ENCODE results near the gene TRAPPC1.
"Not testable (repeated sequence)": the region's sequence is repeated elsewhere in the genome, so short reads cannot be mapped to it uniquely, and the experiment has no call there.

TRAPPC1 gene, protein sequence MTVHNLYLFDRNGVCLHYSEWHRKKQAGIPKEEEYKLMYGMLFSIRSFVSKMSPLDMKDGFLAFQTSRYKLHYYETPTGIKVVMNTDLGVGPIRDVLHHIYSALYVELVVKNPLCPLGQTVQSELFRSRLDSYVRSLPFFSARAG

GRCh38 chr17:7931709-7932482 is at the start of gene TRAPPC1, which contains the start of gene CNTROB:
Gene TRAPPC1 (minus strand): TSS chr17:7931946. CDS start chr17:7931829, 117 bp downstream.
Gene CNTROB (plus strand): TSS chr17:7932206. CDS start chr17:7933080, 874 bp downstream.
- H3K36me3 Mint-ChIP-seq = peaks cover 2% of the 10 kb centered on the region
- peaks cover 53% of the 10 kb centered on the region for H3K4me1 Mint-ChIP-seq
- peak within 1 kb of the TSS; percentile 98 for H3K27ac Mint-ChIP-seq
- no peaks in the 10 kb centered on the region for H3K9me3 Mint-ChIP-seq
- H3K27me3 Mint-ChIP-seq = no peaks in the 10 kb centered on the region
- H3K4me3 Mint-ChIP-seq = peak within 1 kb of the TSS; percentile 97

DNA sequence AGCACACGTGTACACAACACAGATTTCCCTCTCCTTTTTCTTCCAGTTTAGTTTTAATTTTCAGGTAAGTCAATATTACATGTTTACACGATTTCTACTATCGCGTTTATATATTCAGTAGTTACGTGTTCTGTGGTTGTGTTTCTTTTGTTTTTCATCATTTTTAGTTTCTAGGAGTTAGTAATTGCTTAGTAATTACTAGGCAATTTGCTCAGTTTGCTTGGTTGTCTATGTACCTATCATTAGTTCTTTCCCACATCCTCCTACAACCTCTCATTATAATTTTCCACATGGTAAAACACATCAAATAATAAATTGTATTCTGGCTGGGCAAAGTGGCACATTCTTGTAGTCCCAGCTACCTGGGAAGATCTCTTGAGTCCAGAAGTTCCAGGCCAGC is 46.1 kb upstream of the TRAPPC1 start:
- Mint-ChIP-seq H3K27ac (no peak overlapping the region), H3K27me3 (peaks cover 3% of the 10 kb centered on the region), H3K36me3 (peaks cover 9% of the 10 kb centered on the region), H3K9me3 (peaks cover 5% of the 10 kb centered on the region), H3K4me3 (no peak overlapping the region), H3K4me1 (no peaks in the 10 kb centered on the region)

GRCh38 chr17:7977039-7977438 is 45.3 kb upstream of the TRAPPC1 start:
- peaks cover 5% of the 10 kb centered on the region for H3K9me3 Mint-ChIP-seq
- no peaks in the 10 kb centered on the region for H3K4me1 Mint-ChIP-seq
- peak overlapping the region; percentile 17 for H3K27ac Mint-ChIP-seq
- H3K27me3 Mint-ChIP-seq = peaks cover 3% of the 10 kb centered on the region
- peaks cover 9% of the 10 kb centered on the region for H3K36me3 Mint-ChIP-seq
- no peak overlapping the region for H3K4me3 Mint-ChIP-seq

GRCh38 chr17:7974638-7975131 is 42.9 kb upstream of the TRAPPC1 start:
- no peaks in the 10 kb centered on the region for H3K4me1 Mint-ChIP-seq
- peaks cover 9% of the 10 kb centered on the region for H3K36me3 Mint-ChIP-seq
- H3K27ac Mint-ChIP-seq = no peak overlapping the region
- H3K9me3 Mint-ChIP-seq = peaks cover 5% of the 10 kb centered on the region
- no peak overlapping the region for H3K4me3 Mint-ChIP-seq
- H3K27me3 Mint-ChIP-seq = peaks cover 2% of the 10 kb centered on the region

- H3K4me3 Mint-ChIP-seq = no peak overlapping the region
- peaks cover 5% of the 10 kb centered on the region for H3K9me3 Mint-ChIP-seq
- H3K36me3 Mint-ChIP-seq = peaks cover 9% of the 10 kb centered on the region
- H3K4me1 Mint-ChIP-seq = no peaks in the 10 kb centered on the region
- no peak overlapping the region for H3K27ac Mint-ChIP-seq
- H3K27me3 Mint-ChIP-seq = peaks cover 2% of the 10 kb centered on the region
Measured at GRCh38 chr17:7972131-7972785, 40.5 kb upstream of the TRAPPC1 start.

DNA sequence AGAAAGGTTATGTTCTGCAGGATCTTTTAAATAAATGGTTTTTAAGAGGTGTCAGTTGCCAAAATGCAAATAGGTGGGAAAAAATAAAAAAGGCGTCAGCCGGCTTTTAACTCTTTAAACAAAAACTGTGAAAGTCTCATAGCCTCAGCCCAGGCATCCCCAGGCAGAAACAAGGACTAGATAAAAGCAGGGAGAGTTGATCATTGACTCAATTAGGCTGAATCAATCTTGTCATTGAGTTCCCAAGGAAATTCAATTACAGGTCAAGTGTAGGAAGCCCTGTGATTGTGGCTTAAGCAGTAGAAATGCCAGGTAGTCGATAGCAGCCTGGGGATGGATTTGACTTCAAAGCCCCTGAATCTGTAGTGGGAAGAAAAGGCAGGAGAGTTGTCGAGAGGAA is 39.9 kb upstream of the TRAPPC1 start:
- H3K9me3 Mint-ChIP-seq = peaks cover 5% of the 10 kb centered on the region
- H3K4me1 Mint-ChIP-seq = no peaks in the 10 kb centered on the region
- H3K27me3 Mint-ChIP-seq = no peaks in the 10 kb centered on the region
- H3K4me3 Mint-ChIP-seq = no peak overlapping the region
- H3K27ac Mint-ChIP-seq = no peak overlapping the region
- H3K36me3 Mint-ChIP-seq = peaks cover 5% of the 10 kb centered on the region

DNA sequence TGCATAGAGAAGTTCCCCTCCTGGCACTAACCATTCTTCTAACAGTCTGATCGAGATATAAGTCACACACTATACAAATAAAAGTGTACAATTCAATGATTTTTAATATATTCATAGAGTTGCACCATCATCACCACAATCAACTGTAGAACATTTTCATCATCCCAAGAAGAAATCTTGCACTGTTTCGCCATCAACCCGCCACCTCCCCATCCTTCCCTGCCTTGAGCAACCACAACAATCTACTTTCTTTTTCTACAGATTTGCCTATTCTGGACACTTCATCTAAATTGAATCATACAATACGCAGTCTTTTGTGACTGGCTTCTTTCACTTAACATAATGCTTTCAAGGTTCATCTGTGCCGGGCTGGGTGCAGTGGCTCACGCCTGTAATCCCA is 37.7 kb upstream of the TRAPPC1 start:
- no peaks in the 10 kb centered on the region for H3K27me3 Mint-ChIP-seq
- H3K4me3 Mint-ChIP-seq = no peak overlapping the region
- H3K27ac Mint-ChIP-seq = no peak overlapping the region
- no peaks in the 10 kb centered on the region for H3K4me1 Mint-ChIP-seq
- peaks cover 2% of the 10 kb centered on the region for H3K36me3 Mint-ChIP-seq
- peaks cover 2% of the 10 kb centered on the region for H3K9me3 Mint-ChIP-seq

DNA sequence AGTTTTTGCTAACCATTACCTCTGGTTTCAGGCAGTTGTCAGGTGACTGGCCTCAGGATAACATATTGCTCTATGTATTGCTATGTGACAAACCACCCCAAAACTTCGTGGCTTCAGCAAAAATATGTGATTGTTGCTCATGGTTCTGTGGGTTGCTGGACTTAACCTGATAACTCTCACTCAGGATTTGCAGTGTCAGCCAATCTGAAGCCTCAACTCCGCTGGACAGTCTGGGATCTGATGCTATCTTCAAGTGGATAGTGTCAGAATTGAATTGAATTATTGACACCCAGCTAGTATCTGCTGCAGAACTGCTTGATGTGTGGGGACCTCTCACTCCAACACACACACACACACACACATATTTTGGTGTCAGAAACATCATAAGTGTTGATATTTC is 36.0 kb upstream of the TRAPPC1 start:
- no peak overlapping the region for H3K4me3 Mint-ChIP-seq
- H3K4me1 Mint-ChIP-seq = no peaks in the 10 kb centered on the region
- no peaks in the 10 kb centered on the region for H3K27me3 Mint-ChIP-seq
- no peaks in the 10 kb centered on the region for H3K9me3 Mint-ChIP-seq
- H3K27ac Mint-ChIP-seq = no peak overlapping the region
- H3K36me3 Mint-ChIP-seq = no peaks in the 10 kb centered on the region

DNA sequence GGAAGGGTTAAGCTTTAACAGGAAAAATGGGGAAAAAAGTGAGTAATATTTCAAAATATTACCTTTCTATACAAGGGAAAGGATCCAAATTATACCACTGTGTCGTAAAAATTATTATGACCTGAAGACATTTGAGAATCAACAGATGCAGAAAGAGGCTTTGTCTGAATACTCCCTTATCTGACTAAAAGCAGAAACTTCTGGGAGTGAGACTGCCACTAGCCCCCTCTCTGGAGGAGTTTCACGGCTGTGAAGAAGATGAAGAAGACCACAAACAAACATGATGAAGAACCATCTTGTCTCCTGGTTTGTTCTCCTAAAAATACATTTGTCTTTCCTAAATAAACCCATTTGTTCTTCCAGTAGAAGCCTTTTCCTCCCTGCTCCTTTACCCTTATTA is 29.7 kb upstream of the TRAPPC1 start:
- no peak overlapping the region for H3K4me3 Mint-ChIP-seq
- no peaks in the 10 kb centered on the region for H3K36me3 Mint-ChIP-seq
- no peaks in the 10 kb centered on the region for H3K27me3 Mint-ChIP-seq
- no peak overlapping the region for H3K27ac Mint-ChIP-seq
- H3K4me1 Mint-ChIP-seq = no peaks in the 10 kb centered on the region
- no peaks in the 10 kb centered on the region for H3K9me3 Mint-ChIP-seq

- H3K4me1 Mint-ChIP-seq = no peaks in the 10 kb centered on the region
- H3K9me3 Mint-ChIP-seq = no peaks in the 10 kb centered on the region
- H3K27me3 Mint-ChIP-seq = no peaks in the 10 kb centered on the region
- H3K4me3 Mint-ChIP-seq = no peak overlapping the region
- no peak overlapping the region for H3K27ac Mint-ChIP-seq
- no peaks in the 10 kb centered on the region for H3K36me3 Mint-ChIP-seq
Measured at GRCh38 chr17:7959503-7960253, 27.9 kb upstream of the TRAPPC1 start.

GRCh38 chr17:7956228-7956965 is 24.7 kb upstream of the TRAPPC1 start:
- Mint-ChIP-seq H3K9me3 (no peaks in the 10 kb centered on the region), H3K4me1 (peaks cover 3% of the 10 kb centered on the region), H3K27ac (no peak overlapping the region)

DNA sequence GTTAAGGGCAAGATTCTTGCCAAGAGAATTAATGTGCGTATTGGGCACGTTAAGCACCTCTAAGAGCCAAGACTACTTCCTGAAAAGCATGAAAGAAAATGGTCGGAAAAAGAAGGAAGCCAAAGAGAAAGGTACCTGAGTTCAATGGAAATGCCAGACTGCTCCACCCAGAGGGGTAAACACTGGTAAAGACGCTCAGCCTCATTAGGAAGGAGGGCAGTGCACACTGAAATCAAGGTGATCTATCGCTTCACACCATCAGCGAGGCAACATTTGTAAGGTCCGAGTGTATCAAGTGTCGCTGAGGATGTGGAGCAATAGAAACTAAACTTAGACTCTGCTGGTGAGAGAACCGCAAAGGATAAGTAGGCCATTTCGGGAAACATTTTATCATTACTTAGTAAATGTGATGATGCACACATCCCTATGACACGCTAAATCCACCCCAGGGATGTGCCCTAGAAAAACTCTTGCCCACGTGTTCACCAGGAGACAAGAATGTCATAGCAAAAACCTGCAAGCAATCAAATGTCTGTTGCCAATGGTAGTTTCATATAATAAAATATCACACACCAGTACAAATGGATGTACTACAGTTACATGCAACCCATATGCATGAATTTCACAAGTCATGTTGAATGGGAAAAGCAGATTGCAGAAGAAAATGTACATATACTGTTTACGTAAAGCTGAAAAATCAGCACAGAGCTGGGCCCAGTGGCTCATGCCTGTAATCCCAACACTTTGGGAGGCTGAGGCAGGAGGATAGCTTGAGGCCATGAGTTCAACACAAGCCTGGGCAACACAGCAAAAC is 23.9 kb upstream of the TRAPPC1 start:
- no peak overlapping the region for H3K4me3 Mint-ChIP-seq
- H3K36me3 Mint-ChIP-seq = no peaks in the 10 kb centered on the region
- H3K4me1 Mint-ChIP-seq = peaks cover 6% of the 10 kb centered on the region
- no peak overlapping the region for H3K27ac Mint-ChIP-seq
- H3K27me3 Mint-ChIP-seq = no peaks in the 10 kb centered on the region
- no peaks in the 10 kb centered on the region for H3K9me3 Mint-ChIP-seq

More at GRCh38 chr17:7956228-7956965, 24.7 kb upstream of the TRAPPC1 start:
- no peaks in the 10 kb centered on the region for H3K36me3 Mint-ChIP-seq
- no peak overlapping the region for H3K4me3 Mint-ChIP-seq
- no peaks in the 10 kb centered on the region for H3K27me3 Mint-ChIP-seq

- Mint-ChIP-seq H3K4me1 (peaks cover 13% of the 10 kb centered on the region), H3K36me3 (peaks cover 10% of the 10 kb centered on the region)
- H3K27ac Mint-ChIP-seq, H3K4me3 Mint-ChIP-seq, H3K9me3 Mint-ChIP-seq, H3K27me3 Mint-ChIP-seq: not testable (repeated sequence)
Measured at GRCh38 chr17:7953266-7953665, 21.5 kb upstream of the TRAPPC1 start.

- peaks cover 13% of the 10 kb centered on the region for H3K4me1 Mint-ChIP-seq
- H3K4me3 Mint-ChIP-seq = peak overlapping the region; percentile 5
- no peaks in the 10 kb centered on the region for H3K27me3 Mint-ChIP-seq
- peaks cover 14% of the 10 kb centered on the region for H3K36me3 Mint-ChIP-seq
- peak overlapping the region; percentile 8 for H3K27ac Mint-ChIP-seq
- H3K9me3 Mint-ChIP-seq = no peaks in the 10 kb centered on the region
Measured at GRCh38 chr17:7951143-7951792, 19.5 kb upstream of the TRAPPC1 start.

Measured in activated naive CD4-positive, alpha-beta T cell treated with anti-CD3 and anti-CD28 coated beads, Interleukin-2, amount 50 U/mL, for 24 hours (primary cell).